GM12891 (cell line): Measurements from ENCODE around the gene UBB.

ENCODE experiments used
- PAX5 ChIP-seq: IDR thresholded peaks from 2 replicates; pipeline ENCODE4 v1.6.1; 2011; ENCODE audit warnings: low read length, moderate library complexity, mild to moderate bottlenecking; ENCODE audit not compliant: insufficient read depth, severe bottlenecking
- POLR2A ChIP-seq: IDR thresholded peaks from 2 replicates; pipeline ENCODE4 v1.6.1; 2011; ENCODE audit warnings: low read depth, low read length, control low read depth
- SPI1 ChIP-seq: IDR thresholded peaks from 2 replicates; pipeline ENCODE4 v1.6.1; 2011; ENCODE audit warnings: low read depth, low read length, control low read depth

- no peak for TF ChIP-seq SPI1
- no peak for TF ChIP-seq POLR2A
- TF ChIP-seq PAX5: no peak
Observed at GRCh38 chr17:16407911-16408588, 27.2 kb downstream of the UBB start.
